Bronchial epithelial cell (primary cell): ENCODE measurements around the gene ACLY. TPM values are rescaled to one million over a fixed set of nuclear protein-coding genes. Genes with fewer than 3 reads are reported as not detected.

Source experiments
- DNase-seq: peaks from one replicate; pipeline ENCODE4 v3.0.0-alpha.2; 2010; ENCODE audit warnings: low read depth
- FAIRE-seq: peaks from 2 replicates; lab custom pipeline; 2011; peaks lifted over from hg19 to GRCh38; lab: Jason Lieb, UNC
- H3K27me3 ChIP-seq: 2 replicates; pipeline ENCODE4 v1.5.1; 2011; ENCODE audit warnings: low read length; ENCODE audit not compliant: control insufficient read depth, insufficient read depth
- H3K36me3 ChIP-seq: 2 replicates; pipeline ENCODE4 v1.5.1; 2011; ENCODE audit warnings: low read length; ENCODE audit not compliant: control insufficient read depth, insufficient read depth
- H3K4me3 ChIP-seq: 2 replicates; pipeline ENCODE4 v1.5.1; 2011; ENCODE audit warnings: mild to moderate bottlenecking, low read depth, low read length, control low read depth
- total RNA-seq: library from RNA; depleted of rRNA; stranded (reverse); fragments of >200 nt; gene quantifications from 2 replicates; pipeline ENCODE4 v1.2.1, GENCODE V29; 2014
- TF ChIP-seq, protein P1 (sequence below): IDR thresholded peaks from 2 replicates; pipeline ENCODE4 v1.5.1; 2011; ENCODE audit warnings: mild to moderate bottlenecking, moderate library complexity, low read length, control low read depth, inconsistent platforms; ENCODE audit not compliant: insufficient read depth, severe bottlenecking

Gene ACLY
- total RNA-seq, 1 donor from 2014 or later: 121 TPM

DNA sequence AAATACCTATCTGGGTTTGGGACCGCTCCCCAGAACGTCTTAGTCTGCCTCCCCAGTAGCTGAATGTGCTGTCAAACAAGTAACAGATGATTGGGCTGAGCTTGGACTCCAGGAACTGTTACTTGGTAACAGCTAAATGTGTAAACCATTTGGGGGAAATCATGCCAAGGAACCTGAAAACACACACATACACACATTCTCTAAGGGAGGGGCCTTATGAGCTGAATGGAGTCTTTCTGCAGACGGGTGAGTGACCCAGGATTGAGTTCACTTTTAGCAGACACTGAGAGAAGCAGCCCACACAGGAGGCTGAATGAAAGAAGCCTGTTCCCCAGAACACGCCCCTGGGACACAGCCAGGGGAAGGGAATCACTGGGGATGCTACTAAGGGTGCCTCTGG lies 1.6 kb downstream of the ACLY start:
- FAIRE-seq (no peak), DNase-seq (peak; percentile 27)
- TF ChIP-seq, protein P1, sequence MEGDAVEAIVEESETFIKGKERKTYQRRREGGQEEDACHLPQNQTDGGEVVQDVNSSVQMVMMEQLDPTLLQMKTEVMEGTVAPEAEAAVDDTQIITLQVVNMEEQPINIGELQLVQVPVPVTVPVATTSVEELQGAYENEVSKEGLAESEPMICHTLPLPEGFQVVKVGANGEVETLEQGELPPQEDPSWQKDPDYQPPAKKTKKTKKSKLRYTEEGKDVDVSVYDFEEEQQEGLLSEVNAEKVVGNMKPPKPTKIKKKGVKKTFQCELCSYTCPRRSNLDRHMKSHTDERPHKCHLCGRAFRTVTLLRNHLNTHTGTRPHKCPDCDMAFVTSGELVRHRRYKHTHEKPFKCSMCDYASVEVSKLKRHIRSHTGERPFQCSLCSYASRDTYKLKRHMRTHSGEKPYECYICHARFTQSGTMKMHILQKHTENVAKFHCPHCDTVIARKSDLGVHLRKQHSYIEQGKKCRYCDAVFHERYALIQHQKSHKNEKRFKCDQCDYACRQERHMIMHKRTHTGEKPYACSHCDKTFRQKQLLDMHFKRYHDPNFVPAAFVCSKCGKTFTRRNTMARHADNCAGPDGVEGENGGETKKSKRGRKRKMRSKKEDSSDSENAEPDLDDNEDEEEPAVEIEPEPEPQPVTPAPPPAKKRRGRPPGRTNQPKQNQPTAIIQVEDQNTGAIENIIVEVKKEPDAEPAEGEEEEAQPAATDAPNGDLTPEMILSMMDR: no peak
- peaks cover 14% of the 10 kb centered on the region for H3K36me3 ChIP-seq
- H3K4me3 ChIP-seq: peak overlapping the region; percentile 79
- H3K27me3 ChIP-seq: no peaks in the 10 kb centered on the region

DNA sequence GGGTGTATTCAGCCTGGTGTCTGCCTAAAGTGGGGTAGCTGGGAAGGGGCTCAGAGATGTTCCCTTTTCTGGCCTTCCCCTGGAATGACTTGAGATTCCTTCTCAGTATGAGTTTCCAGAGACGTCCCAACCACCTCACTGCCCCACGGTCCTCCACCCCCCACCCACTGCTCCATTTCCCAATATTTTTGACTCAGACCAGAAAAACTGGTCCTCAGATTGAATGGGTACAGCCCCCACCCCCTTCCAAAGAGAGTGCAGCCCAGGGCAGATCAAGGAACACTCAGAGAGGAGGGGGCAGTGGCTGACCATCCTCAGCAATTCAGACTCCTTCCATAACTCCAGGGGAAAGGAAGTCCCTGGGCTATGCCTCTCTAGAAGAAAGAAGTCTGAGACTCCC lies 3.2 kb downstream of the ACLY start:
- H3K4me3 ChIP-seq: no peak overlapping the region
- H3K36me3 ChIP-seq: peaks cover 26% of the 10 kb centered on the region

DNA sequence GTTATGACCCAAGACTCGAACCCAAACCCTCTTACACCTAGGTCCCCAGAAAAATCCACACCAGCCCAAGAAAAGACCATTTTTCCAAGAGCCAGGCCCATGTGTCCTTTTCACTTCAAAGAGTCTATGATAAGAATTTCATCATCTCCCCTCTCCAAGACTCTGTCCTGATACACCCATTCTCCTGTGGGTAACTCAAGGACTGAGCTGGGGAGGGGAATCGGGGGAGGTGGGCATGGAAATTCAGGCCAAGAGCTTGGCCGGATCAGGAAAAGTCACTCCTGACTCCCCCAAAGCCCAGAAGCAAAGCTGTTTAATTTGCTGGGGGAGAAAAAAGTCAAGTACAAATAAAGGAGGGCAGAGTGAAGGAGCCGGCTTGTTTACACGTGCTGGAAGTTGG lies 3.7 kb downstream of the ACLY start:
- Histone ChIP-seq H3K27me3 (no peaks in the 10 kb centered on the region), H3K4me3 (no peak overlapping the region), H3K36me3 (peaks cover 32% of the 10 kb centered on the region)
- DNase-seq: no peak
- FAIRE-seq: no peak
- TF ChIP-seq, protein P1: no peak

More for the DNA sequence above, 3.2 kb downstream of the ACLY start:
- no peaks in the 10 kb centered on the region for H3K27me3 ChIP-seq
- no peak for FAIRE-seq
- TF ChIP-seq, protein P1: no peak
- DNase-seq: peak; percentile 54

DNA sequence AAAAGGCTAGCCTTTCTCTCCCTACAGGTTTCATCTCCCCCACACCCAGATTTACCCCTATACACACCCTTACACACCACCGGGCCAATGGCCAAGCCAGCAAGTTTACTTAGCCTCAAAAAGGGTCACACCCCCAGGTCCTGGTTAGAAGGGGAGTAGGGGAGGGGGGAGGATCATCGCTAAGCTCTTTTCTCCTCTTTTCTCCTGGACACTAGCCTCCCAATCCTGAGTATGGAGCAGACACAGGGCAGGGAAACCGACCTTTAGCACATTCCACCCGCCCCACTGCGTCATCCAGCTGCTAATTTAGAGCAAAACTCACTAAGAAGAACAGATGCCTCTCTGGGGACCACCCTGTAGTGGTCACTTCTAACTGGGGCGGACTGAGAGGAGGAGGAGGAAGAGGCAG lies 4.4 kb downstream of the ACLY start:
- Histone ChIP-seq H3K4me3 (no peak overlapping the region), H3K27me3 (no peaks in the 10 kb centered on the region), H3K36me3 (peaks cover 38% of the 10 kb centered on the region)
- DNase-seq: no peak
- no peak for FAIRE-seq
- TF ChIP-seq, protein P1: no peak

DNA sequence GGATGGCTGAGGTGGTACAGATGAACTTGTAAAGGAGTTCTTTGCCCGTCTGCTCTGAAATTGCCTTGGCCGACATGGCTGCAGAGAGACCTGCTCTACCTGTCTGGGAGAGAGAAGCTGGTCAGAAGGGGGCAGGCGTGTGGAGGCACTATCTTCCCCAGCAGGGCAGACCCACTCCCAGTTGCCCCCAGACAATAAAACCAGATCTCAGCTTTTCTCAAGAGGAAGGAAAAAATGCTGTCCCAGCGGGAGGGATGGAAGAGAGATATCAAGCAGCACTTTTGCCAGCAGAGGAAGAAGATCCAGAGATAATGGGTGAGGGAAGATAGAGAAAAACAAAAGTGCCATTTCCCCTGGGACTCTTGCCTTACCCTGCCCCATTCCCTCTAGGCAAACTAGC lies 5.0 kb downstream of the ACLY start:
- DNase-seq (no peak), FAIRE-seq (no peak)
- peaks cover 43% of the 10 kb centered on the region for H3K36me3 ChIP-seq
- no peaks in the 10 kb centered on the region for H3K27me3 ChIP-seq
- no peak overlapping the region for H3K4me3 ChIP-seq
- TF ChIP-seq, protein P1: no peak

DNA sequence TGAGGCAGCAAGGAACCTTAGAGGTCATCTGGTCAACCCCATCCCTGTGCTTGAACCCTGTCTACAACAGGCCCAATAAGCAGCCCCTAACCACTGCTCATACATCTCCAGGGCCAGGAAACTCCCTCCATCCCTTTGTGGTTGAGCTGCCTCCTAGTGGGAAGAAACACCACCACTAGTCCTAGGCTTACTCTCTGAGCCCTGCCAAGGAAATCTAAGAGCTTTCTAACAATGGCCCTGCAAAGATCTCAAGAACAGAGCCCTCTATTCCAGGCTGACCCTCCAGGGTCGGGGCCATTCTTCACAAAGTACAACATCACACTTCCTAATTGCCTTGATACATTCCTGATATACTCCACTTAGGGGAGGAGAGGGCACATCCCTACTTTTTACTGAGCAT lies 5.8 kb downstream of the ACLY start:
- FAIRE-seq: no peak
- H3K4me3 ChIP-seq: no peak overlapping the region
- TF ChIP-seq, protein P1: no peak
- DNase-seq: no peak
- H3K36me3 ChIP-seq: peaks cover 46% of the 10 kb centered on the region
- H3K27me3 ChIP-seq: no peaks in the 10 kb centered on the region
